ENCODE data around the gene ALDH1A1.

ALDH1A1 gene

DNA sequence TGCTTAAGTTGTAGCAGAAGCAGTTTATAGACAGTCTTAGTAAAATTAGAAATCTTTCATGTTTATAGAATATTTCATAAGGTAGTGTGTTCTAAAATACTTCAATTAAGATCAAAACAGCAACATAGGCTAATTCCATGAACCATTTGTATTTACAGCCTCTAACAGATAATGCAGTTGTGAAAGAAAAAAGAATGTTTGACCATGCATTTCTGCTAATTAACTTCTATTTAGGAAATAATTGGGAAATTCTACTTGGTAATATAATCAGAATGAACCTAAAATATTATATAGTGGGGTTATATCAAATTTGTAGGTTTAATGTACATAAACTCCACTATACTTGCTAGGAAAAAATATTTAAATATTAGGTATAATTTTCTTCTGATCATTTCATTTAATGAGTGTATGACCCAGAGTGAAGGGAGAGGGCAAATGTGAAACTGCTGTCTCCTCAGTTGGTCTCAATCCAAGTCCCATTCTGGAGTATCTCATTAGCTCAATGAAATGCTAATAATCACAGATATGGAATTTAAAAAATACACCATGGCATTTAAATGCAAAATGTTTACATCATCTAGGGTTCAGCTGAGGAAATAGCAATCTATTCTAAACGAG is 34.9 kb downstream of the ALDH1A1 start:
- DNase-seq (ENCODE audit: low read depth in 2 of 2) = no peak

DNA sequence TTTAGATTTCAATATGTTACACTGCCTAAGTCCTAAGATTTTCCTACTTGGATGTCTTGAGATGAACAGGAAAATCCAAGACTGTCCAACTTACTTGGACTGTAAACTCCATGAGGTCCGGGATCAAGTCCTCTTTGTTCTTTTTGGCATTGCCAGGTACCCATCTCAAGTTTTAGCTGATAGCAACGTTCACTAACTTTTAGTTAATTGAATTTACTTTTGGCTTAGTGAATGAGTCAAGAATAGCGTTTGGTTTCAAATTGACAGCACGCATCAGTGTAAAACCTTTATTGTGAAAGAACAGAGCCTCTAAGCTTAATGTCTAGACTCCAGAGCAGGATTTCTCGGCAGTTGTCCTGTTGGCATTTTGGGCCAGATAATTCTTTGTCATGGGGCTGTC is 37.2 kb downstream of the ALDH1A1 start:
- DNase-seq (ENCODE audit: low read depth in 2 of 2) = no peak

DNA sequence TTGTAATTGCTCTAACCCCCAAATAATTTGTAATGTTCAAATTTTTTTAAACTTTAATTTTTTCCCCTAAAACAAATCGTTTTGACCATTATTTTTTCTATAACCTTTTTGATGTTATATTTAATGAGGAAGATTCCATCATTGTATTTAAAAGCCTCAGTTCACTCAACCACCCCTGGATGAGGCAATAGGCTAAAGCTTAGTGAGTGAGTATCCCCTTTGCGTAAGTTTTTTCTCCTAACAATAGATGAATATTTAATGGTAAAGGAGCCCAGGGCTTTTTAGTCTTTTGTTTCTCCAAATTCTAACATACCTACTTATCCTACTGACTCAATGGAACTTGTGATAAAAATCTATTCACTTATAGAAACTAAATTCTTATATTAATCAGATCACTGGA is 38.1 kb downstream of the ALDH1A1 start:
- no peak for DNase-seq (ENCODE audit: low read depth in 2 of 2)

DNA sequence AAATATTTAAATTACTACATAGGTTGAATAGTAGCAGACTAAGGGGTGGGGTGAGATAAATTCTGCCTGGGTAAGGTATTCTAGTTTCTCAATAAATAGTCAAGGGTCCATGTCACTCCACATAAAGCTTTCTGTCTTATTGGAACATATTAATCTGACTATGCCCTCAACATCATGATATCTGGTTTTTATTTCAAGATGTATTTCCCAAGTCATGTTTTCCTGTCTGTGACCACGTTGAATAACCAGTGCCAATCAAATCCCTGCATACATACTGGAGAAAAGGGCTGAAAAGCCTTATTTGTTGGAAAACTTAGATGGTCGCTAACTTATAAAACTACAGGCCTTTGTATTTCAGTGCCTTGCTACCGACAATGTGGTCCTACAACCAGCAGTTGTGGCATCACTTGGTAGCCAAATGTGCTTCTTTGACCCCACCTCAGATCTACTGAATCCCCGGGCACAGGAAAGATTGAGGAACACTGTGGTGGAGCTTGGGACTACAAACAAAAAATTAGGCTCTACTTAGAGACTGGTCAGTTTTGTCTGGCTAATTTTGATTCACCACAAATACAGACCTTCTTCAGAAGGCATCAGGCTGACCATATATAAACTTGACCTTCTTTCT is 39.4 kb downstream of the ALDH1A1 start:
- DNase-seq (ENCODE audit: low read depth in 2 of 2) = no peak

DNA sequence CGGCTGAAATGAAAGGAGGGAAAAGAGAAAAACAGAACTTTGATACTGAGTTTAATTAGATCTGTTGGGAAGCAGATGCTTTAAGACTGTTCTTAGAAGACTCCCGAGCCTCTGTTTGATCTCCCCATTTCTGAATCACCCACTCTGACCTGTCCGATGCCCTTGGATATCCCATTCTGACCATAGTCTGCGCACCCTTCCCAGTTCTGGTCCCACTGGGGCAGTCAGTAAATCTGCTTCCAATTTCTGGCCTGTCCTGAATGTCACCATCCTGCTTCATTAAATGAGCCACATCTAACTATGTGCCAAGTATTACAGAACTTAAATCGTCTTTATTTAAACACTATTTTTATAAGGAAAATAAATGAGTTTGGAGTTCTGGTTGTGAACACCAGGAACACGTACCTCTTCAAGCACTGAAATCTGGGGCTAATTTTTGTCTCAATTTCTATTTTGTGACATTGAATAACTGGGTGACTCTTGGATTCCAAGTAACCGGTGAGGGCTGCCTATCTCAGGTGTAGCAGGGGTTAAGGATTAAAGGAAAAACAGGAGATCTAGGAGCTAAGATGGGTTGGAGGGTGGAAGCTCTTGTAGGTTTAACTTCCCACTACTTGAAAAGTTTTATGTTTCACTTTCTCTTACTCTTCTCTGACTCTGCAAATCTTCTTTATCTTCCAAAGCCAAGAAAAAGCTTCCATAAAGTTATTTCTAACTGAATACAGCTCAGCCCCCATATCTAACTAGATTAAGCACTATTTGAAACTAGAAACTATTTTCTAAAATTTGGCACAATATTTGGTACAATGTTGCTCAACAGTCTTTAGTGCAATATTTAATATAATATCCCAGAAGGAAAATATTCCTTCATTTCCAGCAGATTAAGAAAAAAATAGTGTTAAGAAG is 40.1 kb downstream of the ALDH1A1 start:
- no peak for DNase-seq (ENCODE audit: low read depth in 2 of 2)

DNA sequence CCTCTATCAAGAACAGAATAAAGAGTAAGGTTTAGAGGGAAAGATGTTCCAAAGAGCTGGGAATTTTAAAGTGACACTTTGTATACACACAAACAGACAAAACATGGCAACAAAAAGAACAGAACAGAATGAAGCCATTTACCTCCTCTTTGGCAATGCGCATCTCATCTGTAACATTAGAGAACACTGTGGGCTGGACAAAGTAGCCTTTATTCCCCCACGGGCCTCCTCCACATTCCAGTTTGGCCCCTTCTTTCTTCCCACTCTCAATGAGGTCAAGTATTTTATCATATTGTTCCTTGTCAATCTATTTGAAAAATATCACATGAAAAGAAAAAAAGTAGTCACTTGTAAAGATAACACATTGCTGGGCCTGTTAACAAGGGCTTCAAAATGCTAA is 41.0 kb downstream of the ALDH1A1 start:
- no peak for DNase-seq (ENCODE audit: low read depth in 2 of 2)

DNA sequence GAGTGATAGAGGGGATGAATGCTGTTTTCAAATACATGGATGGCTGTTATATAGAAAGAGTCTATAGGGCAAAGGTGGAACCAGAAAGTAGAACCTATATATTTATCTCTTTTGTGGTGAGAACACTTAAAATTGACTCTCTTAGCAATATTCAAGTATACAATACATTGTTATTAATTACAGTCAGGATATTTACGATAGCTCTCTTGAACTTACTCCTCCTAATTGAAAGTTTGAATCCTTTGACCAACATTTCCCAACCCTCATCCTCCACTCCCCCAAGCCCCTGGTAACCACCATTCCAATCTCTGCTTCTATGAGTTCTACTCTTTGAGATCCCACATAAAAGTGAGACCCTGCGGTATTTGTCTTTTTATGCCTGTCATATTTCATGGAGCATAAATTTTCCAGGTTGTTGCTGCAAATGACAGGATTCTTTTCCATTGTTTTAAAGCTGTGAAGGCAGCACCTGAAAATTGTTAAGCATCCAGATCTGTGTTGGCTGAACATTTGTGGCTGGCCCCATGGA is 41.5 kb downstream of the ALDH1A1 start:
- DNase-seq (ENCODE audit: low read depth in 2 of 2) = no peak

DNA sequence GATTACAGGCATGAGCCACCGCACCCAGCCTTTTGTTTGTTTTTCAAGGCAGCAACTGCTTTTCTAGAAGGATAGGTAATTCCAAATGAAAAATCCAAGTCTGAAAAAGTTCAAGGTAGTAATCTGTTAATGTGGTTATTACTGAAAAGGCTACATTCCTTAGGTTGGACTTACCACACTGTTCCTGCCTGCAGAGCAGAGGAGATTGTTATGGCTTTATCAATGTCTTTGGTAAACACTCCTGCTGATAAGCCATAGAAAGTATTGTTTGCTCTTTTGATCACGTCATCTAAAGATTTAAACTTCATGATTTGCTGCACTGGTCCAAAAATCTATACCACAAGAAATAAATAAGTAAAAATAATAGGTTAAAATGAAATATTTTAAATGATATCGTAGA is 43.4 kb downstream of the ALDH1A1 start:
- DNase-seq (ENCODE audit: low read depth in 2 of 2) = no peak

DNA sequence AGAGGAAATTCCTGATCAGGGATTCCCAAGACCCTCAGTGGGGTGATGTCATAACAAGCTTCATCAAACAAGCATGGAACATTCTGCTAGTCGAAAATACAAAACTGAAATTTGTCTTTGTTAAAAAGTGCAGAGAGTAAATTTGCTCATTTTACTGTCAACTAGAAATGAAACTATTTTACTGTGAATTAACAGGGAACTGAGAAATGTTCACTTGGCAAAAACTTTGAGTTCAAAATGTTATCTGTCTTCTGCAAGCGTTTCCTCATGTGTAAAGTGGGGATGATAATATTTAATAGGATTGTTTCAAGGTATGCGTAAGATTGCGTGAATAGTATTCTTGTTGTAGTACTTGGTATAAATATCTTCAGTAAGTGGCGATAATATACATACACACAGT is 45.4 kb downstream of the ALDH1A1 start:
- DNase-seq (ENCODE audit: low read depth in 2 of 2) = no peak

DNA sequence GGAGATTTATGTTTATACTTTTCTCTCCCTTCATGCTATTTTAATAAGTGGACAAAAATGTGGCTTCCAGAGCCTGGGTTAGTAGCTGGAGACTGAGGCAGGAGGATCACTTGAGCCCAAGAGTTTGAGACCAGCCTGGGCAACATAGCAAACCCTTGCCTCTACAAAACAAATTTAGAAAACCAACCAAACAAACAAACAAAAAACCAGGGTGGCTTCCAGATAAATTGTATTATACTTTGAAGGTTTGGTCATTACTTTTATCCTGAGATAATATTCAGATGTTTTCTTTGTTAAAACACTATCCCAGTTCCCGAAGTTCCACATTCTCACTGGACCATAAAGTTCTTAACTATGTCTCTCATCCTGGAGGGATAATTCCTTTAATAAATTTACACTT is 46.0 kb downstream of the ALDH1A1 start:
- no peak for DNase-seq (ENCODE audit: low read depth in 2 of 2)

DNA sequence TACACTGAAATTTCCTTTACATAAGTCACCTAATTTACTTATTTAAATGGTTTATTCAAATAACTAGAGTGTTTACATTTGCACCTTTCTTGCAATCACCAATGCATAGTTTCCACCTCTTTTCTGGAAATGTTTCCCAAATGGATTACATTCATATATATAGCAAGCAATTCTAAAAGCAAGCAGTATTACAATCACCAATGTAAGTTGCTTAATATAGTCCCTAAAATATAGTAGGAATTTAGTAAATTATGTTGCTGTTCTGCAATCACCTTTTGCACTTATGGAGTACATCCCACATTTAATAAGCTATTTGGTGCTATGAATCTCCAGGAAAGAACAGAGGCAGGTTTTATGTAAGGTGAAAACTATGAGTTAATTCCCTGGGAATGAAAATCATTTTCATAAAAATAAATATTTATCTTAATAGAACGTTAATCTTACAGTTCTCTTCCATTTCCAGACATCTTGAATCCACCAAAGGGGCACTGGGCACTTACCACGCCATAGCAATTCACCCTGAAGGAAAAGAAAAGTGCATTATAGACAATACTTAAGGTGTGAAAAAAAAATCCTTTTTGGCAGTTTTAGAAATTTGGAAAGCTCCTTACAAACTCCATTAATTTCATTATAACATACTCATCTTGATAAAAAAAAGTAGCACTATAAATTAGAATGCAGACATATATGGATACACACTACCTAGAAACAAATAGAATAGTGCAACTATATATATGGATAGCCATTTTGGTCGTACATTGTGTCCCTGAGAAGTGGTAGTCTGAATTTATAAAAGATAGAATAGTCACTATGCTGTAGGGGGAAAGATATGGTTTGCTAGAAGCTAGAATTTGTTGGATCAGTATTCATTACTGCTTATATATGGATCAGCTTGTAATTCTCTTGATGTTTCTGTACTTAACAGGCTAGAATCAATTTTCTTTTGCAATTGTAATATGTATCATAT is 47.1 kb downstream of the ALDH1A1 start:
- no peak for DNase-seq (ENCODE audit: low read depth in 2 of 2)

DNA sequence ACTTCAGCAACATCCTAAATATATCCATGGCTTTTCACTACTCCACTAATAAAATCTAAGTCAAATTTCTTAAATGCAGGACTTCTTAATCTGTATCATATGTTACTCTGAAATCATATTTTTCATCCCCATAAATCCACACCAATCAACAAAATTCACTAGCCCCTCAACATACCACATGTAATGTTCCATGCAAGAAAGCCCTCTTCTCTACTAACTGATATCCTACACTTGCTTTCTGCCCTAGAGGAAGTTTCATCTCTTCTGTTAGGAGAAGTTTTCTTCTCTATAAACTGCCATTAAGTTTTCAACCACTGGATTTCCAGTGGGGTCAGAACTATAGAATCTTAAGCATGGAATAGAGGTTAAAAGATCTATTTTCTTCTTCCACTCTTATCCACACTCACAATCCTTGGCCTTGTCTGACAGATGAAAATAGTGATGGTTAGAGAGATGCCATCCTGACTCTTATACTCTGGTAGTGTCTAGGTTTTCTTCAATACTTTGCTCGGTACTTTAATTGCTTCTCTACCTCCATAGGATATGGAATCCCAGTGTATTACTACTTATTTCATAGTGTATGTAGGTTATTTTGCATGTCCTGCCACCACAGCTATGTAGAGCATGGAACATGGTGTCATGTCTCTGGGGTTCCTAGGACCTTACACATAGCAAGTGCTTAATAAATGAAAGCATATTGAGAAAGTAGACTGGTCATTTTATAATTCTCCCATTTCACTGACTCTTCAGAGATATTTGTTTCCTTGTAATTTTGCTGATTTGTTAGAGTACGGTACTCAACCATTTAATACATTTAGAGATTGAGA is 48.4 kb downstream of the ALDH1A1 start:
- no peak for DNase-seq (ENCODE audit: low read depth in 2 of 2)

DNA sequence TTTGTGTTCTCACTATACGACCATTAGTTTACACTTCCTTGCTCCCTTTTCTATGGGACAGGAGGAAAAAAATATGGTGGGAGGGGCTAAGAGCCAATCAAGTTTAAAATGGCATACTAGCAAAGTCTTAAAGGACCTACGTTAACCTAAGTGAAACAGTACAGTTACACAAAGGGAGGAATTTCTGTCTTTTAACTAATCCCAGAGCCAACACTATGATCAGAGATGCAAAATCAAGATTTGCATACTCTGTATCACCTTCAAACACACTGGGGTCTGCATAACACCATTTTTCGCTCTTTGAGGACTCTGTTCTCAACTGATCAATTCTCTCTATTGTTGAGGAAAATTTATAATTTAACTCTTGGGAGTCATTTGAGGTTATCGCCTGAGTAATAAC is 49.8 kb downstream of the ALDH1A1 start:
- no peak for DNase-seq (ENCODE audit: low read depth in 2 of 2)

DNA sequence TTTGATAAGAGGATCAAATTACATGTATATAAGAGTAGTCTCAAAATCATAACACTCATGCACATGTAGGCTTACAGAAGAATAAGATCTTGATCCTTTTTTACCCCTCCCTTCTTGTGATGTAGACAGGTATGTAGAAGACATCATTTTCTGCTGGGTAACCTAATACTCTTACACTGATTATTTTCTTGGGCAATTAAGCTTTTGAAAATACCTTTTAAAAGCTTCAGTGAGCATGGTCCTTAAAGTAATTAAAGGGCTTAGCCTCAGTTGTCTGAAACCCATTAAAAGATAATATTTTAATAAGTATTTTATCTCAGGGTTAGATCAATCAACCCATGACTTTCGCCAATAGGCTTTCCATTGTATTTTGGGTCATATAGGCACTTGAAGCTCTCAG is 50.6 kb downstream of the ALDH1A1 start:
- no peak for DNase-seq (ENCODE audit: low read depth in 2 of 2)

DNA sequence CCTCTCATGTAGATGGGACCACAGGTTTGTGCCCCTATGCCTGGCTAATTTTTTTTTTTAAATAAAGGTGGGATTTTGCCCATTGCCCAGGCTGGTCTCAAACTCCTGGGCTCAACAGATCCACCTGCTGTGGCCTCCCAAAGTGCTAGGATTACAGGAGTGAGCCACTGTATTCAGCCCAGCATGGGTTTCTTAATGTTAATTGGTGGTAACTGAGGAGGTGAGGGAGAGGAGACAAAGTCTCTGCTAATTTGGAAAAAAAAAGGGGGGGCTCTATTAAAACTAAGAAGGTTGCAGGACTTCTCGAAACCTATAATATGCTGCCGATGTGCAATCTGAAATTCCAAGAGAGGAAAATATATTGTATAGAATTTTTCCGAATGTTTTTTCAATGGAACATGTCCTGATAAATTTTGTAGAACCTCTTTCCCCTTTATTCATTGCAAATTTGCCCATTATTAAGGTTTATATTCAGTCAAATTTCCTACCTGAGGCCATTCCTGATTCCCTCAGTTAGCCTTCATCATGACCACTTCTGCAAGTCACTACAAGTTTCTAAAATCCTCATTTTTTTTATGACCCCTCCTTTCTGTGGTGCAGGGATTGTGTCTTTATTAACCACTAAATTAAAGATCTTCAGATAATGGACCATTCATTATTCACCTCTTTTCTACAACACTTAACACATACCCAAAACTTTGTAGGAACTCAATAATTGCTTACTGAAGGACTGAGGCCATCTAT is 52.9 kb downstream of the ALDH1A1 start:
- DNase-seq (ENCODE audit: low read depth in 2 of 2) = no peak

DNA sequence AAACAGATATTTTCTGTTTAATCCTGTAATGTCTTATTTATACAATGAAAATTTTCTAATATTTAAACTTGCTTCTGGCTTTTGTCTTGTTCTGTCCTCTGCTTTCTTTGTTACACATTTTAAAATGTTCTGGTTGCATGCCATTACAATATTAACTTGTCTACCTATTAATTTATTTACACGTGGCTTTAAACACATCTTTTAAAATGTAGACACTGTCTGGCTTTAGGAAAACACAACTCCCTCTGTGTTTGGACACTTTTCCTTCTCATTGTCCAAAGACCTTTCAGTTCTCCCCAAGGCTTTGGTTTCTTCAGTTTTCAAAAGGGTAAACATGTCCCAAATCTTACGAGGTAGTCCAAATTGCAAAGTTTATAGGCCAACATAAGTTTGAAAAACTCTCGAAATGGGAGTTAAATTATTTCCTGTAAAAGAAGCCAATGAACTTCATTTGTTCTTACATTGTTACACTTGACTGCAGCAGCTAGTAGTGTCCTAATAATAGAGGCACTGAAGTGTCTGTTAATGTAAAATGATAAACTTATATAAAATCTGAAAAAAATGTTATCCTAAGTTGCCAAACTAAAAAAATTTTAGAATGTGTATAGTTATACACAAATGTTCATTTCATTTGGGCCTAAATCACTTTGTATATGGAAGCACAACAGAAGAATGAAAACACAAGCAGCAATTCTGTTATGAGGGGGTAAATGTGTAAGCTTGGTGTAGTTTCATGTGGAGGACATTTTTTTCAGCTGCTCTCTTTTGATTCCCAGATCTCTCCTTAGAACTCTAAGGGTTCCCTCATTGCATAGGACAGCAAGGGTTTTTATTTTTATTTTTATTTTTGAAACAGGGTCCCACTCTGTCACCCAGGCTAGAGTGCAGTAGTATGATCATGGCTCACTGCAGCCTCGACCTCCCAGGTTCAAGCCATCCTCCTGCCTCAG is 53.8 kb downstream of the ALDH1A1 start:
- no peak for DNase-seq (ENCODE audit: low read depth in 2 of 2)

DNA sequence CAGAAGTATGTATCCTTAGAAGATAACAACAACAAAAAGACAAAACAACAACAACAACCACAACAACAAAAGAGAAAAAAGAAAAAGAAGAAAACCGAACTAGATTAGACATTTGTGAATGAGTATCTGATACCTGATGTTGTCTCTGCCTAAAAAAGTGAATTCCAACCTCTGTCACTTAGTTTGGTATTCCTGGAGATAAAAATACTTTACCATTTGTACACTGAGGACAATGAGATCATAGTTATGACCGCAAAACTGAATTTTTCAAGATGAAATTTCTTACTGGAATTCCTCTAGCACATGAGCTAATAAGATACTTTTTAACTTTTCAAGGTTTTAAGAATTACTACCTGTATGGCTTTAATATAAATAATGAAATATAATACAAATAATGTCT is 54.5 kb downstream of the ALDH1A1 start:
- no peak for DNase-seq (ENCODE audit: low read depth in 2 of 2)

DNA sequence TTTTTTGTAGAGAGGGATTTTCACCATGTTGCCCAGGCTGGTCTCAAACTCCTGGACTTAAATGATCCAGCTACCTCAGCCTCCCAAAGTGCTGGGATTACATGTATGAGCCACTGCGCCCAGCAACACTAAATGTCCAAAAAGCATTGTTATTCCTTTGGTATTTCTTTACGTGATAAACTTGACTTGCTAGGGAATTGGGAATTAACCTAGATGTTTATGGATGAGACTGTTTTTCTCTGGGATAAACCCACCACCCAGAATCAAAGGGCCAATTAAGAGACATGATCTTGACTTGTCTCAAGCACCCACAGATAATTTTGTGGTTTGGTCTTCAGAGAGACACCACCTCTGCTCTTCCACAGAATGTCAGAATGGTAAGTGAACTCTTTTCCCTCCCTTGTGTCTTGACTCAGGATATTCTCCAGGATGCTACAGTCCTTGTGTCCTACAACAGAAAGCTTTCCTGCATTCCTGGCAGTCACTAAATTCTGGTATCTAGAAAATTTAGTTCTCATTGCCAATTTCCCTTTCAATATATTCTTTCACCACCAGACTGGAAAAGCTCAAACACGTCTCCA is 55.7 kb downstream of the ALDH1A1 start:
- no peak for DNase-seq (ENCODE audit: low read depth in 2 of 2)

All from fibroblast of skin of left quadriceps (primary cell).